Muscle layer of colon (tissue), 2 donors: ENCODE data around the gene UNC93B1.

ENCODE experiments used
- H3K27ac ChIP-seq: one replicate; pipeline ENCODE4 v1.7.0; 2013; ENCODE audit warnings: low read depth, mild to moderate bottlenecking, low read length, moderate library complexity
- H3K27me3 ChIP-seq, 2 donors: one replicate each; pipeline ENCODE4 v1.7.0; 2013; ENCODE audit warnings: low read length in 2 of 2, mild to moderate bottlenecking in 2 of 2; ENCODE audit not compliant: insufficient read depth in 2 of 2, control insufficient read depth in 1 of 2
- H3K36me3 ChIP-seq: one replicate; pipeline ENCODE4 v1.7.0; 2013; ENCODE audit warnings: mild to moderate bottlenecking, low read length; ENCODE audit not compliant: insufficient read depth
- H3K4me1 ChIP-seq: one replicate; pipeline ENCODE4 v1.7.0; 2013; ENCODE audit warnings: mild to moderate bottlenecking, low read length; ENCODE audit not compliant: insufficient read depth
- H3K4me3 ChIP-seq, 2 donors: one replicate each; pipeline ENCODE4 v1.7.0; 2013; ENCODE audit warnings: low read length in 2 of 2, low read depth in 1 of 2, mild to moderate bottlenecking in 1 of 2, moderate library complexity in 1 of 2
- H3K9ac ChIP-seq: one replicate; pipeline ENCODE4 v1.7.0; 2013; ENCODE audit warnings: low read length
- H3K9me3 ChIP-seq: one replicate; pipeline ENCODE4 v1.7.0; 2013; ENCODE audit warnings: mild to moderate bottlenecking, low read length
- donor health status: abdominal sarcoma.
- donor health status: Adenocarcinoma of cecum.

UNC93B1 gene

GRCh38 chr11:68044145-68044813 lies 40.4 kb upstream of the UNC93B1 start:
- peaks cover 22% of the 10 kb centered on the region for H3K4me1 ChIP-seq
- no peak overlapping the region for H3K9ac ChIP-seq
- no peaks in the 10 kb centered on the region for H3K27me3 ChIP-seq
- peaks cover 27% of the 10 kb centered on the region for H3K36me3 ChIP-seq
- no peak overlapping the region for H3K4me3 ChIP-seq
- H3K27ac ChIP-seq, result no peak overlapping the region
- no peaks in the 10 kb centered on the region for H3K9me3 ChIP-seq

GRCh38 chr11:68043349-68044144 lies 39.6 kb upstream of the UNC93B1 start:
- Histone ChIP-seq H3K4me3 (no peak overlapping the region), H3K36me3 (peaks cover 20% of the 10 kb centered on the region), H3K9ac (no peak overlapping the region), H3K27me3 (no peaks in the 10 kb centered on the region), H3K4me1 (peaks cover 26% of the 10 kb centered on the region), H3K27ac (no peak overlapping the region), H3K9me3 (no peaks in the 10 kb centered on the region)

GRCh38 chr11:68043029-68043348 lies 39.1 kb upstream of the UNC93B1 start:
- H3K27ac ChIP-seq, result no peak overlapping the region

GRCh38 chr11:68042219-68043028 lies 38.5 kb upstream of the UNC93B1 start:
- peaks cover 37% of the 10 kb centered on the region for H3K4me1 ChIP-seq
- H3K27ac ChIP-seq, result no peak overlapping the region
- no peaks in the 10 kb centered on the region for H3K9me3 ChIP-seq
- no peak overlapping the region for H3K9ac ChIP-seq
- H3K4me3 ChIP-seq, result no peak overlapping the region
- H3K36me3 ChIP-seq, result peaks cover 18% of the 10 kb centered on the region
- H3K27me3 ChIP-seq, result no peaks in the 10 kb centered on the region

More at GRCh38 chr11:68043029-68043348, 39.1 kb upstream of the UNC93B1 start:
- H3K4me1 ChIP-seq, result peaks cover 31% of the 10 kb centered on the region
- no peak overlapping the region for H3K4me3 ChIP-seq
- no peak overlapping the region for H3K9ac ChIP-seq
- H3K9me3 ChIP-seq, result no peaks in the 10 kb centered on the region
- no peaks in the 10 kb centered on the region for H3K27me3 ChIP-seq
- H3K36me3 ChIP-seq, result peaks cover 18% of the 10 kb centered on the region

- H3K9ac ChIP-seq, result no peak overlapping the region
- no peaks in the 10 kb centered on the region for H3K27me3 ChIP-seq
- H3K27ac ChIP-seq, result no peak overlapping the region
- H3K4me1 ChIP-seq, result peaks cover 38% of the 10 kb centered on the region
- H3K4me3 ChIP-seq, result no peak overlapping the region
- H3K36me3 ChIP-seq, result peaks cover 18% of the 10 kb centered on the region
- no peaks in the 10 kb centered on the region for H3K9me3 ChIP-seq
Measured at GRCh38 chr11:68041617-68042218, 37.8 kb upstream of the UNC93B1 start.

- peak overlapping the region; percentile 61 to 88 for H3K4me3 ChIP-seq
- peak overlapping the region; percentile 85 for H3K27ac ChIP-seq
- H3K9ac ChIP-seq, result peak overlapping the region; percentile 87
- H3K27me3 ChIP-seq, result no peaks in the 10 kb centered on the region
- no peaks in the 10 kb centered on the region for H3K9me3 ChIP-seq
- peaks cover 38% of the 10 kb centered on the region for H3K4me1 ChIP-seq
- H3K36me3 ChIP-seq, result peaks cover 14% of the 10 kb centered on the region
Measured at GRCh38 chr11:68040957-68041591, 37.2 kb upstream of the UNC93B1 start.

DNA sequence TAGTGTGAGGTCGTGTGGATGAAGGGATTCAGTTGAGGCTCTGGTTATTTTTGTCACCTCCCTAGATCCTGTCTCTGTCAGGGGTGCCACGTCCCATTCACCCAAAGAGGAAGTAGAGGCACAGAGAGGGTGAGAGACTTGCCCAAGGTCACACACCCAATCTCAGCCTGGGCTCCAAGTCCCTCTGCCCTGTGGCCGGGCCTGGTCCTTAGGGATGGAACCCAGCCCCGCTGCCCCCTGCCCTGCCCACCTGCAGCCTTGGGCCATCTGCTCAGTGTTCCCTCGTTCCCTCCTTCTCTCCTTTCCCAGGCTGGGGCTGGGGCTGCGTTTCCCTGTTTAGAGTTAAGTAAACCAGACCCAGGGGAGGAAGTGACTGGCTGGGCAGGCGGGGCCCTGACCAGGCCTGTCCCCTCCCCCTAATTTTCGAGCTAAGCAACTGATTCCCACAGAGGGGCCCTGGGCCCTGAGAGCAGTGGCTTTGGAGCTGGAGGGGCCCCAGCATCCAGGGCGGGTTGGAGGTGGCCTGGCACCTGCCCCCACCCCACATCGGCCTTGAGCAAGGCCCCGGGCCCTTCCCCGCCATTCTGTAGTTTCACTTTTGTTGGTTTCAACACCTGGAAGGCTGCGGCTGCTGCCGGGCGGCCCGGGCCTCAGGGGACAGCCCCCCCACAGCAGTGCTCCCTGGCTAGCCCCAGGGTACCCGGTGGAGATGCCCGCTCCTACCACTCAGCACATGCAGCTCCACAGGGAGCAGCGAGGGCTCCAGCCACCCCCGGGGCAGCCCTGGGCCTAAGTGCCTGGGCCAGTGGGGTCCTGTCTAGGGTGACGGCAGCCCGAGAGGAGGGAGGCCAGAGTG lies 36.4 kb upstream of the UNC93B1 start:
- H3K27me3 ChIP-seq, result no peaks in the 10 kb centered on the region
- H3K4me3 ChIP-seq, result peak overlapping the region; percentile 61 to 88
- H3K36me3 ChIP-seq, result peaks cover 14% of the 10 kb centered on the region
- H3K4me1 ChIP-seq, result peaks cover 38% of the 10 kb centered on the region
- peak overlapping the region; percentile 87 for H3K9ac ChIP-seq
- peak overlapping the region; percentile 85 for H3K27ac ChIP-seq
- no peaks in the 10 kb centered on the region for H3K9me3 ChIP-seq

DNA sequence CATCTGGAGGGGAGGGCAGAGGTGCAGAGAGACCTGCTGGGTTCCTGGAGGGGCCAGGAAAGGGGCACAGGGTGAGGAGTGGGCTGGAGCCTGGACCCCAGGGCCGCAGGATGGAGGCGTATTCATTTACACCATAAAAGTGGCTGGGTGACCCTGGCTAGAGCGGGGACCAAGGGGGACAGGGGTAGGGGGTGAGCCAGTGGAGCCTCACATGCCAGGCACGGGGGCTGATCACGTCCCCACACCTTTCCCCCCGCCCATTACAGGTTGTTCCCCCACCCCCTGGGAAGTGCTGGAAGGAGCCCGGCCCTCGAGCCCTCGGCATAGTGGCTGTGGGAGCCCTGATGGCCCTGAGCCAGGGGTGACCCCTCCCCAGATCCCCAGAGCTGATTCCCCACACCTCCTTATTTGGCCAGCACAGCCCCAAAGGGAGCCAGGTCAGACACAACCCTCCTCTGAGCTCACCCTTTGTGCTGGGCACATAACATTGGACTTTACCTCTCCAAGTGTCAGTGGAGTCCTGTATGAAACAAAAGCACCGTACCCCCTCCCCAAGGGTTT lies 35.7 kb upstream of the UNC93B1 start:
- Histone ChIP-seq H3K9ac (peak overlapping the region; percentile 87), H3K4me3 (peak overlapping the region; percentile 61 to 88), H3K36me3 (peaks cover 11% of the 10 kb centered on the region), H3K4me1 (peaks cover 38% of the 10 kb centered on the region), H3K27me3 (no peaks in the 10 kb centered on the region), H3K27ac (peak overlapping the region; percentile 85), H3K9me3 (no peaks in the 10 kb centered on the region)

DNA sequence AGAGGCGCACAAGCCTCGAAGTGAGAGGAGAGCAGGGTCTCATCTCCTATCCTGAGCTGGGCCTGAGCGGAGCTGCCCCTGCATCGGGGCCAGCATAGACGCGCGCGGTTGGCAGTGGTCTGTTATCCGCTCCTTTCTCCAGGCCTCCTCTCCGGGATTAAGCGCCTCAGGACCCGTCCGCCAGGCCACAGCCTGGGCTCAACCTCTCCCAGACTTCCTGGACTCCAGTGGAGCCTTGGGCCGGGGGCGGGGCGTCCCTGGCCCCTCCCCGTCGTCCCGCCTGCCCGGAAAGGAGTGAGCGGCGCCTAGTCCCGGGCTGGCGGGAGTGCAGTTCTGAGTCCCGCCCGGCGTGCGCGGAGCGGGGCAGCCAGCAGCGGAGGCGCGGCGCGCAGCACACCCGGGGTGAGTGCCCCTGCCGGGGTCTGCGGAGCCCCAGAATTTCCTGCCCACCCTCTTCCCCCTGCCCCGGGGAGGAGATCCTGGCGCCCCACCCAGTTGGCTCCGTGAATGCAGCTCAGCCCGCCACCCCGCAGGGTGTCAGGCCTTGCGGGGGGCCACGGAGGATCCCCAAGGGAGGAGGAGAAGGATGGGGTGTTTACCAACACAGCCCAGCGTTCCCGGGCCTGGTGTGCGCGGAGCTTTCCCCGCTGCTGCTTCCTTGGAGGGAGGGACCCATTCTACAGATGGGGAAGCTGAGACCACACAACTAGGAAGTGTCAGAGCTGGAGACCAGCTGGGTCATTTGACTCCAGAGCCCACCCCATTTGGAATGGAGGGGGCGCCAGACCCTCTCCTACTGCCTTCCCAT lies 35.0 kb upstream of the UNC93B1 start, which contains the start of gene TCIRG1:
Gene TCIRG1 (plus strand): TSS at position 308 of the 808 bp plus-strand sequence. CDS start 2,247 bp downstream, outside the sequence.
- peaks cover 38% of the 10 kb centered on the region for H3K4me1 ChIP-seq
- no peaks in the 10 kb centered on the region for H3K27me3 ChIP-seq
- H3K36me3 ChIP-seq, result peaks cover 12% of the 10 kb centered on the region
- peak within 1 kb of the TSS; percentile 85 for H3K27ac ChIP-seq
- H3K9me3 ChIP-seq, result no peaks in the 10 kb centered on the region
- H3K9ac ChIP-seq, result peak within 1 kb of the TSS; percentile 87
- H3K4me3 ChIP-seq, result peak within 1 kb of the TSS; percentile 61 to 88
